ENCODE measurements around the gene ACTR3C.

- TF ChIP-seq PPARA (CRISPR knock-in tag; IDR thresholded peaks at IDR 0.05; ENCODE audit: borderline replicate concordance), result no peak
- no peak for TF ChIP-seq SNAI2 (CRISPR knock-in tag; IDR thresholded peaks at IDR 0.05)
- TF ChIP-seq ZFP30 (CRISPR knock-in tag; IDR thresholded peaks at IDR 0.05), result no peak
- no peak for TF ChIP-seq ESRRG (CRISPR knock-in tag; IDR thresholded peaks at IDR 0.05)
- TF ChIP-seq CSDC2 (CRISPR knock-in tag; IDR thresholded peaks at IDR 0.05), result no peak
- no peak for TF ChIP-seq ZC3H10 (CRISPR knock-in tag; IDR thresholded peaks at IDR 0.05)
- TF ChIP-seq RARB (CRISPR knock-in tag; IDR thresholded peaks at IDR 0.05), result no peak
- TF ChIP-seq ZNF8 (CRISPR knock-in tag; IDR thresholded peaks at IDR 0.05), result no peak
- TF ChIP-seq CSRNP3 (CRISPR knock-in tag; IDR thresholded peaks at IDR 0.05), result no peak
- TF ChIP-seq TSHZ2 (CRISPR knock-in tag; IDR thresholded peaks at IDR 0.05), result no peak
- TF ChIP-seq POU6F1 (CRISPR knock-in tag; IDR thresholded peaks at IDR 0.05; ENCODE audit: borderline replicate concordance, low read depth), result no peak
- TF ChIP-seq CREB5 (CRISPR knock-in tag; IDR thresholded peaks at IDR 0.05; ENCODE audit: low read depth), result no peak
Measured at GRCh38 chr7:150361807-150362621, 38.7 kb upstream of the ACTR3C start.
